Hematopoietic multipotent progenitor cell treated with erythropoietin and hydrocortisone succinate and interleukin-3 and kit ligand, for 4 days (in vitro differentiated cells): ENCODE measurements around the gene CCSAP.
"Not testable (repeated sequence)": the region's sequence is repeated elsewhere in the genome, so short reads cannot be mapped to it uniquely, and the experiment has no call there.

Source experiments
- DNase-seq: peaks from one replicate; pipeline ENCODE4 v3.0.0-alpha.2; 2015

The CCSAP gene, protein sequence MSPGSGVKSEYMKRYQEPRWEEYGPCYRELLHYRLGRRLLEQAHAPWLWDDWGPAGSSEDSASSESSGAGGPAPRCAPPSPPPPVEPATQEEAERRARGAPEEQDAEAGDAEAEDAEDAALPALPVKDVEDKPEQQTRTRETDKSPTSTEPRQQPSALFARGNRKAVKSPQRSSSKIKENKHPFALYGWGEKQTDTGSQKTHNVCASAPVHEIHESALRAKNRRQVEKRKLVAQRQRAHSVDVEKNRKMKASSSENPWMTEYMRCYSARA

GRCh38 chr1:229342656-229343569, at the start of gene CCSAP:
CCSAP (minus strand) TSS chr1:229343047; CDS start chr1:229342465, 582 bp downstream.
- peak; percentile 69 for DNase-seq

GRCh38 chr1:229390130-229390529, 47.3 kb upstream of the CCSAP start:
- DNase-seq, result no peak

DNA sequence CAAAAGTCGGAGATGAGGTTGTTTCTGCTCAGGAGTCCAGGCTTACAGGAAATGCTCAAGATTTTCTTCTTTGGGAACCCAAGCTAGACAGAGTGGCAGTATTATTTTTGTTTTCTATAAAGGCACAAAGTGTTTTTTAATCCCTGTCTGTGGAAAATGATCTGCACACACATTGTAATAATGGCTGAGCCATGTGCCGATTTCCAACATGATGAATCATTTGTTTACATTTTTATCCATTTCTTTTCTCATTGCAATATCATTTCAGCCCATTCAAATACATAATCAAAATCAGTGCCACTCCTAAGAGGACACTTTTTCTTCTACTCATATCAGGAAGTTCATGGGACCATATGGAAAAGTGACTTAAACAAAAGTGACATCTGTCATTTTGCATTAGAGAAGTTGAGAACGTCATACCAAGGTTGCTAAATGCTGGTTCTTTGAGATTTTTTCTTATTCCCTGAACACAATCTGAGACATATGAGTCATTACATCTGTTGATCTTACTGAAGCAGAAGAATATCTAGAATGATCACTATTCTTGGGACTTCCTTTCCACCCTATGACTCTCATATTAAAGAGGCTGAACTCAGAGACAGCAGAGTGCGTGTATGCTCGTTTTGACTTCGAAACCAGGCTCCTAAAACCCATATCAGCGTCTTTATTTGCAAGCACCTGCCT, 46.2 kb upstream of the CCSAP start:
- DNase-seq, result no peak

DNA sequence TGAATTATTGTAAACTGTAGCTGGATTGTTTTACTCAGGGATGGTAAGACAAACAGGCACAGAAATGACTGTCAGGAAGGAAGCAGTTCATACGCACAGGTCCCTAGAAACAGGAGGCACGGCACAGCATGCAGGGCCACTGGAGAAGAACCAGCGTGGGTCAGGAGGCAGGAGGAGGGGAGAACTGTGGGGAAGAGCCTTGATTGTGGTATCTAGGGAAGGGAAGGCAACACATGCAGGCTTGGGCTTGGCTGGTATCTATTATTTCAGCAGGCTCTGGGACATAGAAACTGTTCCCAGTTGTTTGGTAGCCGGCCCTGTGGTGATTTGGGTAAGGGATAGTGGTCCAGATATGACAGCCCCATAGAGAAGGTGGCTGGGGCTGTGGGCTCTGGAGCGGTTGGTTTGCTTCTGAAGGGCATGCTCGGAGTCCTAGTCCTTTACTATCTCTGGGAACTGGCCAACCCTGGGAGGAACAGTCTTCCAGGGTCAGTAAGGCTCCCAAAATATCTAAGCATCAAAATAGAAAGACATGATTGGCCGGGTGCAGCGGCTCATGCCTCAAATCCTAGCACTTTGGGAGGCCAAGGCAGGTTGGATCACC, 43.1 kb upstream of the CCSAP start:
- DNase-seq, result no peak

DNA sequence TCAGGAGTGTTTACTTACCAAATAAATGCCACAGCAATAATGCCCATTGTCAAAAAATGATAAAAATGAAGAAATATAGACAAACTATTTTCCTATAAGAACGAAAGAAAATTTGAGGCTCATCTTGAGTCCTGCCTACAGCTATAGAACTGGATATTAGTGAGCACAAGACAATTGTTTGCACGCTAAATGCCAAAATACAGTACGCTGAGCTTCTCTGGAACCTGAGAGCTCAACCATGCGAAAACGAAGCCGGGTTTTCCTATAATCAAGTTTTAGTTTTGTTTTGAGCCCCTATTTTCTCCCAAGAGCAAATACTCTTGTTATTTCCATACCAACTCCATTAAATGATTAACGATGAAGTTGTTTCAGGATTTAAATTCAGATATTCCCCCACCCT, 42.0 kb upstream of the CCSAP start:
- DNase-seq, result no peak

DNA sequence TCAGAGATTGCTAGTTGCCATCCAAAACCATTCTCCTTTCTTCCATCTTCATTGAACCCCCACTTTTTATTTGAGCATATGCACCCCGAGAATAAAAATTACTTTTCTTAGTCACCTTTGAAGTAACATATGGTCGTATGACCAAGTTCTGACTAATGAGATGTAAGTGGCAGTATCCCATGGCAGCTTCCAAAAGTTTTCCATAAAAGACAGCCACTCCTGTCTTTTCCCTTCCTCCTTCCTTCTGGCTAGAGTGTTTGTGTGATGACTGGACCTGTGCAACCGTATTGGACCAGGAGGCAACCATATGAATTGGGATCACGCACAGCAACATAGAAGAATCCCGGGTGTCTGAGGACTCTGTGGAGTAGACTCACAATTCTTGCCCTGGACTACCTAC, 41.1 kb upstream of the CCSAP start:
- no peak for DNase-seq

DNA sequence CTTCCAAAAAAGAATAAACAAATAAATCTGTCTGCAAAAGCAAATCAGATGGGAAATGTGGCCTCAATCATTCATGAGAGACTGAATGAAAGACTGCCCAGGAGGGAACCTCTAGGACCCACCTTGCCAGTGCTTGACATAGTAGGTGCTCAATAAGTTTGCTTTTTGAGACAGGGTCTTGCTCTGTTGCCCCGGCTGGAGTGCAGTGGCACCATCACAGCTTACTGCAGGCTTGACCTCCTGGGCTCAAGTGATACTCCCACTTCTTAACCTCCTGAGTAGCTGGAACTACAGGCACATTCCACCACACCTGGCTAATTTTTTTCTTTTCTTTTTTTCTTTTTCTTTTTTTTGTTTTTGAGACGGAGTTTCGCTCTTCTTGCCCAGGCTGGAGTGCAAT, 40.3 kb upstream of the CCSAP start:
- no peak for DNase-seq

DNA sequence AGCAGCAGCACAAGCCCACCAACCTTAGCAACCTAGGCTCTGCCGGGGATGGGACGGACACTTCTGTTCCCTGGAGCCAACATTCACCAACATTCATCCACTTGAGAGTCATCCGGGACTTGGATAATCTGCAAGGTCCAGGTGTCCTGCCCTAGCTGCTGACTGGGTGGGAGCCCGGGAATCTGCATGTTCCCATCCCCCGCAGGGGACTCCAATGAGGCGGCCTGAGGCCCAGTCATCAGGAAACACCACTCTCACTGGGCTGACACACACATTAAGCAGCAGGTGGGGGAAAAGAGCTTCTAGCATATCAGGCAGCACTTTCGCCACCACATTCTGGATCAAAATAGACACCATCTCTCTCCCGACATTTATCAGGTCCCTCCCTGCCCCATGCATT, 38.4 kb upstream of the CCSAP start:
- DNase-seq, result peak; percentile 5

- no peak for DNase-seq
Observed at GRCh38 chr1:229380536-229381160, 37.8 kb upstream of the CCSAP start.

DNA sequence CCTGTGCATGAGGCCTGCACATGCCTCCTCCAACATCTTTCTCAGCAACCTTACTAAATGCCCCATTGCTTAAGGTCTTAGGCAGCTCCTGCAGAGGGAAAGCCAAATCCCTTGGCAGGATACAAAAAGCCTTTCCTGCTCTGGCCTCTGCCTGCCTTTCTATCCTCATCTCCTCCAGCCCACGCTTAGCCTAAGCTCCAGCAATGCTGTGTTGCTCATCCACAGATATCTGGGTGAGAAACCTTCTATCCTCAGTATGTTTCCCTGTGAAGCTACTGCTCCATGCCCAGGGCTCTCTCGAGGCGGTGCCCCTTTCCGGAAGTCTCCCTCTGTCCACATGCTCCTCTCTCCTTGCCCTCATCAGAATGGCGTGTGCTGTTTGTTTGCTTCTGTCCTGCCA, 37.0 kb upstream of the CCSAP start:
- no peak for DNase-seq

- peak; percentile 24 for DNase-seq
Observed at GRCh38 chr1:229378586-229379367, 35.9 kb upstream of the CCSAP start.

GRCh38 chr1:229378035-229378434, 35.2 kb upstream of the CCSAP start:
- DNase-seq, result not testable (repeated sequence)

DNA sequence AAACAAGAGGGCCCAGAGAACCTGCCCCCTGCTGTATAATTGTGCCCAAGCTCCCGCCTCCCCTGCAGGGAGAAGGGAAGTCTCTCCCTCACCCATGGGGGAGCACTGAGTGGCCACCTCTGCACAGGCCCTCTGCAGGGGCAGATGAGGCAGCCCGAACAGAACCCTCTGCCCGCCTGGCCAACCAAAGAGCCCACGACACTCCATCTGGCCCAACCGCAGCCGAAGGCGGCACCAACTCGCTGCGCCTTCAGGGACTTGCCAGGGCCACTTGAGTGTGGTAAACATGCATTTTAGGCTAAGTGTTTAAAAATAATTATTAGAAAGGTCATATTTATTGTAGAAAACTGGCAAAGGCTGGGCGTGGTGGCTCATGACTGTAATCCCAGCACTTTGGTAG, 34.6 kb upstream of the CCSAP start:
- no peak for DNase-seq

- DNase-seq, result no peak
Observed at GRCh38 chr1:229376521-229376920, 33.7 kb upstream of the CCSAP start.

GRCh38 chr1:229374485-229374884, 31.6 kb upstream of the CCSAP start:
- DNase-seq, result no peak

GRCh38 chr1:229373395-229373794, 30.5 kb upstream of the CCSAP start:
- DNase-seq, result no peak

- DNase-seq, result no peak
Observed at GRCh38 chr1:229372251-229372650, 29.4 kb upstream of the CCSAP start.

DNA sequence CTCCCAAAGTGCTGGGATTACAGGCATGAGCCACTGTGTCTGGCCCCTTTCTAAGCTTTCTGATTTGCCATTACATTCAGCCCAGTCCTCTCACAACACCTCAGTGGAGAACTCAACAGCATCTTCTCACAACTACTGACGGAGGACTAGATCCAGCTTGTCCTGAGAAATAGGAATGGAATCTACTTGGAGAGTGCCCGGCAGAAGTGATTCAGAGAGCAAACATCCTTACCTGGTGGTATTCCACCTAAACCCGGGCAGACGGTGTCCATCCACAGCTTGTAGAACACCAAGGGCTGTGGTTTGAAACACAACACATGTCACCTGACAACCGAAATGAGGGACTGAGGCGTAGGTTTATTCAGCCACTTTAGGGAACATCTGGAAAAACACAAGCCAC, 28.8 kb upstream of the CCSAP start:
- no peak for DNase-seq

DNA sequence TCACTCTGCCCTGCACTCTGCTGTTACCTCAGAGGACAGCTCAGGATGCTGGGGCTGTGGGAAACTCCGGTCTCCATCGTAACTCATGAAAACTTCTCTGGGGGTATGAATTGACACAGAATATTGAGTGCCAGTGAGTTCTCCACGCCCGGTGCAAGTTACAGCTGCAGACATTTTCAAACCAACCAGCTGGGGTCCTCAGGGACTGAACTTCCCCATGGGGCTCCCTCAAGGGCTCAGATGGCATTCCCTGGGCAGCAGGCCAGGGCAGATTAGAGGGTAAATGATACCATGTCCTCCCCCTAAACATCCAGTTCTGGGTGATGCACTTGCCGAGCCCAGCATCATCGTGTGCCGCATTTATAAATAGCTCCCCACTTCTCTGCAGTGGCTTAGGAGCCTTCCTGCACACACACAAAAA, 27.8 kb upstream of the CCSAP start:
- peak; percentile 52 for DNase-seq

- no peak for DNase-seq
Observed at GRCh38 chr1:229368347-229368746, 25.5 kb upstream of the CCSAP start.

GRCh38 chr1:229365569-229365968, 22.7 kb upstream of the CCSAP start:
- DNase-seq, result peak; percentile 32
